Left lobe of liver (tissue), 2 donors: Measurements from ENCODE around the gene SNX9. TPM values are rescaled to one million over a fixed set of nuclear protein-coding genes. Genes with fewer than 3 reads are reported as not detected.

ENCODE experiments used
- ATAC-seq: fragments of 200-7000 bp; cut with Tn5 transposase; one replicate; pipeline ENCODE4 v1.9.1; 2020; ENCODE audit warnings: mild to moderate bottlenecking, moderate library complexity
- DNase-seq: peaks from one replicate; pipeline ENCODE4 v3.0.0-alpha.2; 2020; ENCODE audit warnings: low spot score
- total RNA-seq: library from RNA; stranded (reverse); gene quantifications from one replicate; pipeline ENCODE4 v1.2.1, GENCODE V29; 2021
- donor health status: DM: no; HTN: no; CAD: no; lungs with moderate emphysema.
- donor health status: DM: no; HTN: yes; CAD: no.

SNX9 gene
- total RNA-seq, 1 donor from 2014 or later, result 25.5 TPM

GRCh38 chr6:157800420-157801237, 22.4 kb upstream of the SNX9 start:
- DNase-seq (no peak), ATAC-seq (no peak)

DNA sequence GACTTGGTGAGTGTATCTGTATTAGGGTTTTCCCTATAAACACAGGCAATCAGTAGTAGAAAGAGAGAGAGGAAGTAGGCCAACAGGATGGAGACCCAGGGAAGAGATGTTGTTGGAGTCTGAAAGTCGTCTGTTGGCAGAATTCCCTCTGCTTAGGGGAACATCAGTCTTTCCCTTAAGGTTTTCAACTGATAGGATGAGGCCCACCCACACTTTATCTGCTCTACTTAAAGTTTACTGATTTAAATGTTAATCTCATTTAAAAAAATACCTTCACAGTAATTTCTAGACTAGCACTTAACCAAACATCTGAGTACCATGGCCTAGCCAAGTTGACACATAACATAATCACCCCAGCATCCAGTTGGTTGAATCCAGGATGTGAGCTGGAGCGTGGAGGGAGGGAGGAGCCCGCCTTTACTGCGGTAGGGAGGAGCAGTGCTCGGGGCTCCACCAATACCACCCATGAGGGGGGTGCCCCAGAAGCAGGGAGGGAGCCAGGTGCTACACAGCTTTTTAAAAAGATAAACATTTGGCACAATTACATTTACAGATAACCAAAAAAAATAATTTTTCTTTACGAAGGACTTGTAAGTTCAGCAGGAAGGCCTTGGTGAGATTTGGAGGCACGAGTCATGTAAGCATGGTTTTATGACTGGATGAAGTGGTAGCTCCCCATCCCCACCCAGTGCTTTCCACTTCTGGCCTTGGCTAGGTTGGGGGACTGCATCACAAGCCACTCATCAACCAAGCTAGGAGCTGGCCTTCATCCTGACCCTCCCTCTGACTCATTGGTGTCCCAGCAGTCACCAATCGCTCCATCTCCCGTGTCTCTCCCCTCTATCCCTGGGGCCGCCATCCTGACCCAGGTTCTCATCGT, 18.4 kb upstream of the SNX9 start:
- ATAC-seq, result no peak
- DNase-seq, result no peak

GRCh38 chr6:157806131-157806855, 16.8 kb upstream of the SNX9 start:
- DNase-seq (no peak), ATAC-seq (no peak)

- DNase-seq (no peak), ATAC-seq (no peak)
Observed at GRCh38 chr6:157806856-157807215, 16.2 kb upstream of the SNX9 start.

DNA sequence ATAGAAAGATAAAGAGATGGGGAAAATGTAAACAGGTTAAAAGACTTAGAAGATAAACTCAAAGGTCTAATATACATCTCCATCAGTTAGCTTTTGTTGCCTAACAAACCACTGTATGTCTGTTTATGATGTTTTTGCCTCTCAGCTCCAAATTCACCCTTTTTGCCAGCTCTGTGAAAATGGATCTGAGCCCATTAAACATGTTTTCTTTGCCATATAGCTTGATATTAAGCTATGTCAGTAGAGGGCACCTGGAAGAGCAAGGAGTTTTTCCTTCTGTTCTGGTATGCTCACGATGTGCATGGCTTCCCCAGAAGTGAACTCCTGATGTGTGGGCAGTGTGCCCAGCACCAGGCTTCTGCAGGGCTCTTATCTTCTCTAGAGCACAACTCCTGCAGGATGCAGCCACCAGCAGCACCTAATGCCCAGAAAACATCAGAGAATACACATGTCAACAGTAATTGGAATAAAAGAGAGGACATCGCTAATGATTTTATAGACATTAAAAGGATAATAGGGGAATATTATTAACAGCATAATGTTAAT, 14.6 kb upstream of the SNX9 start:
- no peak for ATAC-seq
- DNase-seq, result no peak

- ATAC-seq, result no peak
Observed at GRCh38 chr6:157809613-157810012, 13.4 kb upstream of the SNX9 start.

GRCh38 chr6:157811137-157811475, 11.9 kb upstream of the SNX9 start:
- ATAC-seq, result no peak

More at GRCh38 chr6:157809613-157810012, 13.4 kb upstream of the SNX9 start:
- DNase-seq, result no peak

GRCh38 chr6:157811476-157812173, 11.4 kb upstream of the SNX9 start:
- DNase-seq (no peak), ATAC-seq (no peak)

More at GRCh38 chr6:157811137-157811475, 11.9 kb upstream of the SNX9 start:
- no peak for DNase-seq

GRCh38 chr6:157812425-157813171, 10.4 kb upstream of the SNX9 start:
- ATAC-seq (no peak), DNase-seq (no peak)

DNA sequence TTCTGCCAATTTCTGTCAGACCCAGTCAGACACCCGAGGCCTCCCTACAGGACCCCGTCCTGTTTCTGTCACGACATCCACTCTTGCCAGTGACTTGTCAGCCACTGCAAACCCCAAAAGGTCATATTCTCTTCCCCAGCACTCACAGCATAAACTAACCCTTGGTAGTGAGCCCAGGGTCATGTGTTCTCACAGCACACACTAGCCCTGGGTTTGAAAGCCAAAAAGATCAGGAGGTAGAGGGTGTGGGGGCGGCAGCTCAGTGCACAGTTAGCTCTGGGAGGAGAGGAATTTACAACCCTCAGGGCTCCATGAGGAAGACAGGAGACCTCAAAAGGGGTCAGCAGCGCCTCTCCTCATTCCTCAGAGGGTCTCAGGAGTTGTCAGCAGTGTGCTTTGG, 9.9 kb upstream of the SNX9 start:
- ATAC-seq (peak; percentile 84), DNase-seq (no peak)

DNA sequence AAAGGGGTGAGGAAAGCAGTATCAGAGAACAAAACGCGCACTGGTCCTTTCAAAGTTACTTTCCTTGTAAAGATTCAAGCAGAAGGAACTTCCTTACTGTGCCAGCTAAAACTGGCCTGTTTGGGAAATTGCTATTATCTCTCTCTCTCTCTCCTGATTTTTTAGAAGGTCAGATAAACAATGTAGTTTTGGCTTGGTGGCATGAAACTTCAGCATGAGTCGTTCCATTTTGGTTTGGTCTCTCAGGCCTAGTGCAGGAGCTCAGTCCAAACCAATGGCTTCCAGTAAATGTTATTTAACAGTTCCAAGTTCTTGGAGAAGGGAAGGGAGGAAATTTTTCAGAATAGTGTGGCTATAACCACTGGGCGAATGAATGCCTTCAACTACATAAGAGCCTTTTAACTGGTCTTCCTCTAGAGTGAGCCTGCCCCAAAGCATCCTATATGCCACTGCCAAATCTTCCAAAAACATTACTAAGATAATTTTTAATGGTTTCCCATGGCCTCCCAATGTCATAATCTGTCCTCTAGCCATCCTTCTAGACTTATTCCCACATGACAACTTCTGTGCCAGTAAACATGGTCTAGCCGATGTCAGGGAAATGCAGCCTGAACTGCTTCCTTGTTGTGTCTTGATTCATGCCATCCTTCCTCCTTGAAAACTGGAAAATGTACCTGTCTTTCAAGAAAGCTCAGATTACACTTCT, 9.1 kb upstream of the SNX9 start:
- DNase-seq, result no peak
- ATAC-seq, result peak; percentile 12

DNA sequence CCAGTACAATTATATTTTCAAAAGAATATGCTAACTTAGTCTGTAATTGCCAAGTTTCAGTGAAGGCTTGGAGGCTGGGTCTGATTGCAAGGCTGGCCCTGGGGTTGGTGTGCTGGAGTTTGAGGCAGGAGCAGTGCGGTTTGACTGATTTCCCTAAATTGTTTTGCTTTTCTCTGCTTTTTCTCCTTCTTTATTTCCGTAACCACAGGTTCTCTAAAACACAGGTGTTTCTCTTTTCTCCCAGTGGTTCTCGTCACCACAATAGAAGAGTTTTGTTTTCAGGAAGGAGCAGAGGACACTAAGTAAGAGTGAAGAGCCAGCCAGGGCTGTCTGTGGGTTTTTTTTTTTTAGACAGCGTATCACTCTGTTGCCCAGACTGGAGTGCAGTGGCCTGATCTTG, 8.2 kb upstream of the SNX9 start:
- DNase-seq (no peak), ATAC-seq (no peak)

DNA sequence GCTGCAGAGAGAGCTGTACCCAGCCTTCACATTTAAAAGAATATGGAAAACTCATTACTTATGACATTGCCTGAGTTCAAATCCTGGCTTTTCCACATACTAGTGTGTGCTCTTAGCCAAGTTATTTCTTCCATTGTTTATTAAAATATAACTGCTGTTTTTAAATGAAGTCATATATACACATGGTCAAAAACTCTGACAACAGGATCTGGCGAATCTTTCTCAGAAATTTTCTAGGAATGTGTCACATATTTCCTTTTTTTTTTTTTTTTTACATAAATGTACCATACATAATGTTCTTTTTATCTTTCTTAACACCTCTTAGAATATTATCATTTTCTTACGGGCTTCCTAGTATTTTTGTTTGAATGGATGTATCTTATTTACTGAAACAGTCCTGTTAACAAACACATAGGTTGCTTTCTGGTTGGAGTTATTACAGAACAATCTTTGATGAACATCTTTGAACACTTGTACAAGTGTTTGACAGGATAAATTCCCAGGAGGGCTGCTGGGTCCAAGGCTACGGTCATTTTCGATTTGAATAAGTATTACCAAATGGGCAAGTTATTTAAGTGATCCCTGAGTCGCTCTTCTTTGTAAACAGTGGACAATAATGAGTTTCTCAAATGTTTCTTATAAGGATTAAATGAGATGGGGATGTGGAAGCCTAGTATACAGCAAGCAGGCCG, 1.6 kb upstream of the SNX9 start:
- no peak for ATAC-seq

GRCh38 chr6:157822245-157823000, 623 bp upstream of the SNX9 start:
- DNase-seq (peak; percentile 54), ATAC-seq (peak; percentile 32)

More for the DNA sequence above, 1.6 kb upstream of the SNX9 start:
- DNase-seq, result no peak

DNA sequence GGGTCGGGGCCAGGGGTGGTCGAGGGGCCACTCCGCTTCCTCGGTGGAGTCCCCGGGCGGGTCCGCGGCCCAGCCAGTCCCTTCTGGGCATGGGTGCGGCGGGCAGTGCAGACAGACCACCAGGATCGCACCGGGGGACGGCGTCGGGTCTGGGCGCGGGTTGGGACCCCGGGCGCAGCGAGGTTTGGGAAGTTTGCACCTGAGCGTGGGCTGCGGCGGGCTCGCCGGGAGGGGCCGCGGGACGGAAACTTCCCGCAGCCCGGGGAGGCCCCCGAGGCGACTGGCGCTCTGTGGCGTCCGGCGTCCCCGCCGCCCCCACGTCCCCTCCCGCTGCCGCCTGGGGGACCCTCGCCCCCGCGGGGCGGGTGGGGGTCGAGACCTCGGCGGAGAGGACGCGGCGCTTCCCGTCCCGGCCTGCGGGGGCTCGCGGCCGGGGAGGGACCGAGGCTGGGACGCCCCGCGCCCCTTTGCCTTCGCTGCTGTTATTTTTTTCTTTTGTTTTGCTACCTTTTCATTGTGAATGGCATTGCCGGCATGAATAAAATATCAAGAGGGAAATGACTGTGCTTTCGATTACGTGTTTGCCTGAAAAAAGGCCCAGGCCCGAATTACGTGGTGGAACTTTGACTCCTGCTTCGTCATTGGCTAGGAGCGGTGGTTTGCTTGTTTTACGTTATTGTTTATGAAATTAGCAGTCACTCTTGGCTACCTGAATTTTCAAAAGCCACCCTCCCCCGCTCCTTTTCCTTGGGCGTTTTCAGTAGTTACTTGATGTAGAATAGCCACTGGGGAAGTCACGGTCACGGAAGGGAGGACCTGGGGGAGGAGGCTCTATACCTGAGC, 703 bp downstream of the SNX9 start:
- ATAC-seq (peak; percentile 59), DNase-seq (peak; percentile 71)

DNA sequence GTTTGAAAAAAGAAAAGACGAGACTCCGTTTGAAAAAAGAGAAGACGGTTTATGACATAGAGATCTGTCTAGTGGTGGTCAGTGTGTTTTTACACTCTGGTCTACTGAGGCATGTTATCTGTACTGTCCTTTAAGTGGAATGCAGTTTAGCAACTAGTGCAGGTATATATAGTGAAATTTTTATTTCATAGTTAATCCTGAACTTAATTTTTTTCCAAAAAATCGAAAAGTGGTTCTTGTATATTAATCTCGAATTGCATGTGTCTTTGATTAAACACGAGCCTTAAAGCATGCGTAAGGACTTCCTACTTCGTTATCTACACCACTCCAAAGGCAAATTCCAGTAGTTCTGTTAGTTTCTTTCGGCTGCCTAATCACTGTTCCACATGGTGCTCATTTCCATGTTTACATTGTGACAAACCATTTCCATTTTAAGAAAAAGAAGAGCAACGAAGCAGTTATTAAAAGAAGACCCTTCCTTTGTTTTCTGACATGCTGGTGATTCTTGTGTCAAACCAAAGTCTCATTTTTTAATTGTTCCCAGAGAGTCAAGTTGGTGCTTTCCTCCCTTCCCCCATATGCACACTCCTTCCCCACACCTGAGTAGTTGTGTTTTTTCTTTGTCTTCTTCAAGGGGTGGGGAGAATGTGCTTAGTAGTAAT, 2.3 kb downstream of the SNX9 start:
- no peak for ATAC-seq

More for the DNA sequence above, 2.3 kb downstream of the SNX9 start:
- DNase-seq, result no peak
